HepG2 (cell line): Measurements from ENCODE around the gene DNAJA3. TPM values are rescaled to one million over a fixed set of nuclear protein-coding genes. Genes with fewer than 3 reads are reported as not detected.

Source experiments
- AGO1 ChIP-seq: fragments of 200-400 bp; formaldehyde crosslinking; IDR thresholded peaks from 2 replicates; pipeline ENCODE4 v1.6.1; 2017; ENCODE audit warnings: mild to moderate bottlenecking, low read depth, low read length, moderate library complexity; ENCODE audit not compliant: poor library complexity, severe bottlenecking
- HNRNPL ChIP-seq: fragments of 200-400 bp; formaldehyde crosslinking; IDR thresholded peaks from 2 replicates; pipeline ENCODE4 v1.6.1; 2017; ENCODE audit warnings: mild to moderate bottlenecking, low read depth, low read length
- HOXA5 ChIP-seq: sonication (generic); formaldehyde crosslinking; IDR thresholded peaks from 2 replicates; pipeline ENCODE4 v1.4.0; 2020; ENCODE audit warnings: missing genetic modification reagents
- NCOR1 ChIP-seq: fragments of 200-600 bp; sonication (generic); IDR thresholded peaks from 2 replicates; pipeline ENCODE4 v1.7.0; 2017; ENCODE audit warnings: antibody characterized with exemption, low read length, borderline replicate concordance
- NFYB ChIP-seq: sonication (generic); formaldehyde crosslinking; IDR thresholded peaks from 2 replicates; pipeline ENCODE4 v1.4.0; 2020; ENCODE audit warnings: missing genetic modification reagents
- RBFOX2 ChIP-seq: fragments of 200-400 bp; formaldehyde crosslinking; IDR thresholded peaks from 2 replicates; pipeline ENCODE4 v1.6.1; 2017; ENCODE audit warnings: low read depth, mild to moderate bottlenecking, low read length
- TBX3 ChIP-seq: fragments of 450-650 bp; IDR thresholded peaks from 2 replicates; pipeline ENCODE4 v1.6.1; 2017; ENCODE audit warnings: antibody characterized with exemption, mild to moderate bottlenecking, inconsistent platforms, borderline replicate concordance
- ZBTB33 ChIP-seq: sonication (generic); formaldehyde crosslinking; IDR thresholded peaks from 2 replicates; pipeline ENCODE4 v1.4.0; 2020; ENCODE audit warnings: missing genetic modification reagents
- ZNF441 ChIP-seq: sonication (generic); formaldehyde crosslinking; IDR thresholded peaks from 2 replicates; pipeline ENCODE4 v1.7.0; 2021; ENCODE audit warnings: missing genetic modification reagents, borderline replicate concordance
- ZNF687 ChIP-seq: sonication (generic); formaldehyde crosslinking; IDR thresholded peaks from 2 replicates; pipeline ENCODE4 v1.5.1; 2020; ENCODE audit warnings: mild to moderate bottlenecking, missing genetic modification reagents, moderate library complexity
- polyA plus RNA-seq, 8 experiments: library from polyadenylated mRNA; depleted of rRNA in 3 of 8; stranded (reverse) in 7 of 8; unstranded in 1 of 8; fragments of >200 nt; fragmentation: Illumina TruSeq in 4 of 8; extraction: Trizol in 4 of 8; gene quantifications; 2 replicates each; pipeline versions ENCODE4 v1.2.1 to v1.2.3, GENCODE V29; 2011 to 2016; ENCODE audit warnings: low read depth in 4 of 8, missing spikeins in 1 of 8, mixed read lengths in 1 of 8; ENCODE audit not compliant: insufficient read depth in 1 of 8
- total RNA-seq, 5 experiments: library from RNA; depleted of rRNA; stranded (reverse); fragments of >200 nt; fragmentation: Illumina TruSeq; extraction: Trizol; gene quantifications; 2 replicates each; pipeline ENCODE4 v1.2.3, GENCODE V29; 2016; ENCODE audit warnings: low read depth in 1 of 5

The DNAJA3 gene
- total and polyA plus RNA-seq, 2 of the 13 experiments (the other 11 are each of a cell fraction or from before 2014, with no cell fraction given), result 77.0 to 83.3 TPM

GRCh38 chr16:4381935-4382794 lies 43.5 kb upstream of the DNAJA3 start (continued):
- TF ChIP-seq NFYB, result no peak
- TF ChIP-seq TBX3, result no peak
- TF ChIP-seq AGO1, result peak; percentile 90
- TF ChIP-seq ZBTB33 (CRISPR knock-in tag), result peak; percentile 96
- peak; percentile 17; the same call in 1 of the 2 replicates for TF ChIP-seq ZNF687 (CRISPR knock-in tag)
- TF ChIP-seq ZNF441 (CRISPR knock-in tag), result no peak
- TF ChIP-seq RBFOX2, result peak; percentile 78
- no peak for TF ChIP-seq HOXA5 (CRISPR knock-in tag)
- 0 out of 2 replicates have a peak, but pooled peaks have one; percentile 6 for TF ChIP-seq HNRNPL
- no peak for TF ChIP-seq NCOR1
